Glutamatergic neuron (in vitro differentiated cells): ENCODE data around the gene NFIA. TPM values are rescaled to one million over a fixed set of nuclear protein-coding genes. Genes with fewer than 3 reads are reported as not detected.

Experiments
- DNase-seq: peaks from one replicate; pipeline ENCODE4 v3.0.0; 2022
- H3K27ac Mint-ChIP-seq: one replicate; pipeline ENCODE4 v1.8.0; 2020; ENCODE audit warnings: mild to moderate bottlenecking, mixed read lengths, inconsistent platforms; ENCODE audit not compliant: unreplicated experiment
- H3K27me3 Mint-ChIP-seq: one replicate; pipeline ENCODE4 v1.8.0; 2020; ENCODE audit warnings: mild to moderate bottlenecking, moderate library complexity, mixed read lengths, inconsistent platforms; ENCODE audit not compliant: unreplicated experiment
- H3K36me3 Mint-ChIP-seq: one replicate; pipeline ENCODE4 v1.8.0; 2020; ENCODE audit warnings: mild to moderate bottlenecking, mixed read lengths, inconsistent platforms; ENCODE audit not compliant: unreplicated experiment
- H3K4me1 Mint-ChIP-seq: one replicate; pipeline ENCODE4 v1.8.0; 2020; ENCODE audit warnings: mild to moderate bottlenecking, low read depth, mixed read lengths, inconsistent platforms; ENCODE audit not compliant: unreplicated experiment
- H3K4me3 Mint-ChIP-seq: one replicate; pipeline ENCODE4 v1.8.0; 2020; ENCODE audit warnings: mild to moderate bottlenecking, mixed read lengths, inconsistent platforms; ENCODE audit not compliant: unreplicated experiment
- H3K9me3 Mint-ChIP-seq: one replicate; pipeline ENCODE4 v1.8.0; 2020; ENCODE audit warnings: mild to moderate bottlenecking, moderate library complexity, mixed read lengths, inconsistent platforms; ENCODE audit not compliant: unreplicated experiment
- total RNA-seq: library from RNA; stranded (reverse); fragmentation: NEBNext Ultra II Directional; extraction: Animal tissue kit (Norgen Biotek cat#: 25700); gene quantifications from one replicate; pipeline ENCODE4 v1.2.1, GENCODE V29; 2021; ENCODE audit not compliant: unreplicated experiment
- TF ChIP-seq, protein P1 (sequence below): fragments of 200-600 bp; sonication (generic); IDR thresholded peaks from one replicate; pipeline ENCODE4 v1.5.0; 2021; ENCODE audit not compliant: partially characterized antibody, unreplicated experiment

NFIA gene
- total RNA-seq, 1 donor from 2014 or later, result 16.4 TPM

DNA sequence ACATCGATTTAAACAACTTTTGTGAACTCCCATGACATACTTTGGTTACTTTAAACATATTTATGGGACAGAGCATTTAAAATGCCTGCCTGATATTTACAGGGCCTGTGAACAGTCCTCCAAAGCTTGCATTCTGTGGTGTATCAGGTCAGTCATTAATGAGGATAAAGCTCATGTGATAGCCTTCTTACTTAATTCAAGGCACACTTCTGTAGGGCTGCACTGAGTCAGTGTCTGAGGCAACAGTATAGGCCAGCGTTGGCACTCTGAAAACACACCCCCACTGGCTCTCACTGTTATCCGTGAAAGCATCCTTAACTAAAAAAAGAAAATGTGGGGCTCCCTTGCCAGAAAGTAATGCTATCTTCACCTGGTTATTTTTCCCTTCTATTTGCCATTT lies 200.0 kb downstream of the NFIA start:
- H3K27me3 Mint-ChIP-seq, result no peaks in the 10 kb centered on the region
- DNase-seq, result no peak
- peak overlapping the region; percentile 68 for H3K27ac Mint-ChIP-seq
- no peaks in the 10 kb centered on the region for H3K36me3 Mint-ChIP-seq
- no peak overlapping the region for H3K4me3 Mint-ChIP-seq
- H3K4me1 Mint-ChIP-seq, result peaks cover 42% of the 10 kb centered on the region
- TF ChIP-seq, protein P1, sequence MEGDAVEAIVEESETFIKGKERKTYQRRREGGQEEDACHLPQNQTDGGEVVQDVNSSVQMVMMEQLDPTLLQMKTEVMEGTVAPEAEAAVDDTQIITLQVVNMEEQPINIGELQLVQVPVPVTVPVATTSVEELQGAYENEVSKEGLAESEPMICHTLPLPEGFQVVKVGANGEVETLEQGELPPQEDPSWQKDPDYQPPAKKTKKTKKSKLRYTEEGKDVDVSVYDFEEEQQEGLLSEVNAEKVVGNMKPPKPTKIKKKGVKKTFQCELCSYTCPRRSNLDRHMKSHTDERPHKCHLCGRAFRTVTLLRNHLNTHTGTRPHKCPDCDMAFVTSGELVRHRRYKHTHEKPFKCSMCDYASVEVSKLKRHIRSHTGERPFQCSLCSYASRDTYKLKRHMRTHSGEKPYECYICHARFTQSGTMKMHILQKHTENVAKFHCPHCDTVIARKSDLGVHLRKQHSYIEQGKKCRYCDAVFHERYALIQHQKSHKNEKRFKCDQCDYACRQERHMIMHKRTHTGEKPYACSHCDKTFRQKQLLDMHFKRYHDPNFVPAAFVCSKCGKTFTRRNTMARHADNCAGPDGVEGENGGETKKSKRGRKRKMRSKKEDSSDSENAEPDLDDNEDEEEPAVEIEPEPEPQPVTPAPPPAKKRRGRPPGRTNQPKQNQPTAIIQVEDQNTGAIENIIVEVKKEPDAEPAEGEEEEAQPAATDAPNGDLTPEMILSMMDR, result no peak
- peaks cover 3% of the 10 kb centered on the region for H3K9me3 Mint-ChIP-seq

DNA sequence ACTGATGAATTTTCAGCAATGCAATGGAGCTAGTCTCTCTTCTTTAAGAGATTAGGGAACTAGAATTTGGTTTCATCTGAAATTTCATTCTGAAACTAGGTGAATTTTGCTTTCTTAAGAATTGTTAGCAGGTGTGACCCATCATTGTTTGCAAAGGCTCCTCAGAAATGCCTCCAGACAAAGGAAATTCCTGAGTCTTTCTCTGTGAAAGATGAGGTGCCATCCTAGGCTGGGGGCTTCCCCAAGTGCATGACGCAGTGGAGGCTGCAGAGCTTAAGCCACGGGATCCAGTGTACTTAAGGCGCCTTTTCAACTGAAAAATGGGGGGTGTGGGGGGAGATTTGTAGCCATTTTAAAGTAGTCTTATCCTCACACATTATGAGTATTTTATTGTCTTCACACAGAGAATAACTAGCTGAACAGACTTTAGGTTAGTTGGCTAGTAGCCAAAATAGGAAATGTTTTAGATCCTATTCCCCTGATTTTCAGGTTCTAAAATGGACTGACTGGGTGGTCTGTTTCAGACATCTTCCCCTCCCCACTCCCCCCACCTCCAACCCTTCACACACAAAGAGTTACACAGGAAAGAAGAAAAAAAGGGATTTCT lies 202.0 kb downstream of the NFIA start:
- DNase-seq, result no peak
- TF ChIP-seq, protein P1, result no peak
- Mint-ChIP-seq H3K36me3 (no peaks in the 10 kb centered on the region), H3K27me3 (no peaks in the 10 kb centered on the region), H3K9me3 (peaks cover 3% of the 10 kb centered on the region), H3K4me3 (no peak overlapping the region), H3K27ac (peak overlapping the region; percentile 50), H3K4me1 (peaks cover 38% of the 10 kb centered on the region)

DNA sequence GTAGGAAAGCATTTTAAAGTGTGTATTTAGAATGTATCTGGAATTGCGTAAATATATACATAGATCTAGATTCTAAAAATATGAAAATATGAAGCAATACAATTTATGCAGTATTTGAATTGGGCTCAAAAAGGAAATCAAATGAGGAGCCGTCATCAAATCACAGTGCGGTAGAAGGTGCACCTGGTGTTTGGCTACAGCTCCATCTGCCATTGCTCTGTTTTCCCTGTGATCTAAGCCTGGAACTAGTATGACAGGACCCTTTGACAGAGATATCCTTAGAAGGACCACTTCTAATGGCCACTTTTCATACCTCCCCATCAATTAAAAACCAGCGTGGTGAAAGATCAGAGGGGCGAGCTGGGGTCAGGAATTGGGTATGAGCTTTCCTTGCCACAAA lies 202.6 kb downstream of the NFIA start:
- no peak for DNase-seq
- no peaks in the 10 kb centered on the region for H3K36me3 Mint-ChIP-seq
- H3K4me1 Mint-ChIP-seq, result peaks cover 34% of the 10 kb centered on the region
- TF ChIP-seq, protein P1, result no peak
- peak overlapping the region; percentile 66 for H3K27ac Mint-ChIP-seq
- no peaks in the 10 kb centered on the region for H3K27me3 Mint-ChIP-seq
- peaks cover 3% of the 10 kb centered on the region for H3K9me3 Mint-ChIP-seq
- no peak overlapping the region for H3K4me3 Mint-ChIP-seq

DNA sequence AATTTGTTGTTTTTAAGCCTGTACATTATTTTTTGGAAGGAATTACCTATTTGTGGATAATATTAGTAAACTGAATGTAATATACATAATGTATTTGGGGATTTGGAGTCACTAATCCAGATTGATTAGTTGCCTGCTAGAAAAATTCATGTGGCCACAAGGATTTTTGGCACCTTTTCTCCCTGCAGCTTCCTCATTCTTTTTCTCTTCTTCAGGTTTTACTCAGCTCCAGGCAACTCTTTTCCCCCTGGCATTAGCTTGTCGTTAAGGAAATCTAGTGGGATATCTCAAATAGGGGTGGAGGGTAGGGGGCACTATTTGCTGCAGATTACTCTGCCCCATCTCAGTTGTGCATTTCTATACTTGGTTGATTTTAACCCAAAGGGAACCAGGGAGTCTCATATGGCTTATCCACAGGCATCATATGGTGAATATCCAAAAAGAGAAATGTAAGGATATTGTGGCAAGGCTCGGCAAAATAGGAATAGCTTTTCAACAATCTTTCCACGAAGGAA lies 203.1 kb downstream of the NFIA start:
- H3K27me3 Mint-ChIP-seq, result no peaks in the 10 kb centered on the region
- no peak overlapping the region for H3K4me3 Mint-ChIP-seq
- peaks cover 34% of the 10 kb centered on the region for H3K4me1 Mint-ChIP-seq
- TF ChIP-seq, protein P1, result no peak
- H3K9me3 Mint-ChIP-seq, result peaks cover 3% of the 10 kb centered on the region
- peak overlapping the region; percentile 68 for H3K27ac Mint-ChIP-seq
- H3K36me3 Mint-ChIP-seq, result no peaks in the 10 kb centered on the region
- DNase-seq, result no peak

DNA sequence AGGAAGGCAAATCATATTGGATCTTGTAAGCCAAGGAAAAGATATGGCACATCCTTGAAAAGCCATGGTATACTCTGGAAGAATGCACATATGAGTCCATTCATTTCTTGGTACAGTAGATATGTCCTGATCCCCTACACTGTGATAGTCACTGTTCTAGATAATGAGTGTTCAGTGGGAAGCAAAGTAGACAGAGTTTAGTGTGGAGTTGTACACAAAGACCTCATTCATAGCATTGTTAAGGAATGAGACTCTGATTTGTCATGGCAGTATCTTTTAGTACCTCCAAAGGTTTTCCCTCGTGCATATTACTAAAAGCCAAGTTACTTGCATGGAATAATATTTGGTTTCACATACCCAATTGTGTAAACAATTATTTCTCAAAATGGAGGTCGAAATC lies 204.7 kb downstream of the NFIA start:
- H3K27ac Mint-ChIP-seq, result no peak overlapping the region
- no peaks in the 10 kb centered on the region for H3K36me3 Mint-ChIP-seq
- TF ChIP-seq, protein P1, result no peak
- DNase-seq, result no peak
- peaks cover 30% of the 10 kb centered on the region for H3K4me1 Mint-ChIP-seq
- H3K4me3 Mint-ChIP-seq, result no peak overlapping the region
- H3K27me3 Mint-ChIP-seq, result peaks cover 2% of the 10 kb centered on the region
- H3K9me3 Mint-ChIP-seq, result peaks cover 3% of the 10 kb centered on the region
